Suppressor macrophage (primary cell): ENCODE measurements around the gene COL6A6.

Experiments used
- DNase-seq, 4 experiments: peaks; one replicate each; pipeline ENCODE4 v3.0.0-alpha.2; 2020 to 2022
- total RNA-seq, 17 experiments: gene quantifications; one replicate each; lab custom pipeline; 2026; ENCODE audit warnings: mixed read lengths in 6 of 17, inconsistent platforms in 3 of 17; lab: John Stamatoyannopoulos, UW

Gene COL6A6
- 0 to 5.8 (median 0) reads per million in 17 experiments for total RNA-seq

- peak in 1 of 4 experiments; percentile 3 for DNase-seq
Observed at GRCh38 chr3:130516645-130517512, at the start of gene COL6A6. Gene COL6A6, plus strand, starts transcription at chr3:130517177. Its CDS starts 43,188 bp downstream, at chr3:130560365.

GRCh38 chr3:130468311-130468710 is 48.7 kb upstream of the COL6A6 start:
- DNase-seq: no peak

- no peak for DNase-seq
Observed at GRCh38 chr3:130470126-130470525, 46.9 kb upstream of the COL6A6 start.

GRCh38 chr3:130473416-130473815 is 43.6 kb upstream of the COL6A6 start:
- DNase-seq: no peak

GRCh38 chr3:130480736-130481135 is 36.2 kb upstream of the COL6A6 start:
- peak in 3 of 4 experiments; percentile 2 to 8 (median 3) for DNase-seq

- no peak for DNase-seq
Observed at GRCh38 chr3:130488288-130488687, 28.7 kb upstream of the COL6A6 start.

GRCh38 chr3:130488769-130489450 is 28.1 kb upstream of the COL6A6 start:
- no peak for DNase-seq

- no peak for DNase-seq
Observed at GRCh38 chr3:130490241-130490640, 26.7 kb upstream of the COL6A6 start.

GRCh38 chr3:130491431-130491830 is 25.5 kb upstream of the COL6A6 start:
- DNase-seq: no peak

- no peak for DNase-seq
Observed at GRCh38 chr3:130504701-130505100, 12.3 kb upstream of the COL6A6 start.

- no peak for DNase-seq
Observed at GRCh38 chr3:130506031-130506430, 10.9 kb upstream of the COL6A6 start.

- no peak for DNase-seq
Observed at GRCh38 chr3:130507746-130508145, 9.2 kb upstream of the COL6A6 start.

GRCh38 chr3:130509008-130509407 is 8.0 kb upstream of the COL6A6 start:
- no peak for DNase-seq

- no peak for DNase-seq
Observed at GRCh38 chr3:130514681-130515080, 2.3 kb upstream of the COL6A6 start.

GRCh38 chr3:130515755-130516154 is 1.2 kb upstream of the COL6A6 start:
- DNase-seq: no peak

GRCh38 chr3:130517602-130518001 is 625 bp downstream of the COL6A6 start:
- DNase-seq: no peak

GRCh38 chr3:130519754-130520153 is 2.8 kb downstream of the COL6A6 start:
- DNase-seq: no peak

- DNase-seq: no peak
Observed at GRCh38 chr3:130522399-130522798, 5.4 kb downstream of the COL6A6 start.

GRCh38 chr3:130527426-130527825 is 10.4 kb downstream of the COL6A6 start:
- DNase-seq: no peak

GRCh38 chr3:130528120-130528519 is 11.1 kb downstream of the COL6A6 start:
- DNase-seq: no peak

- no peak for DNase-seq
Observed at GRCh38 chr3:130529486-130530215, 12.7 kb downstream of the COL6A6 start.

- DNase-seq: no peak
Observed at GRCh38 chr3:130533247-130533646, 16.3 kb downstream of the COL6A6 start.

- no peak for DNase-seq
Observed at GRCh38 chr3:130537673-130538304, 20.8 kb downstream of the COL6A6 start.
